ENCODE results near the gene DBT.
"Not testable (repeated sequence)": the region's sequence is repeated elsewhere in the genome, so short reads cannot be mapped to it uniquely, and the experiment has no call there.

Gene DBT

GRCh38 chr1:100268202-100268601, 18.6 kb upstream of the DBT start:
- DNase-seq (ENCODE audit: low read depth): no peak
- no peak for TF ChIP-seq POLR2A (IDR thresholded peaks at IDR 0.05; ENCODE audit: extremely low read depth, insufficient read length)
- TF ChIP-seq MYC (IDR thresholded peaks at IDR 0.05; ENCODE audit: low read depth, low read length): no peak
- TF ChIP-seq MAX (IDR thresholded peaks at IDR 0.05; ENCODE audit: low read depth, low read length): no peak
- no peak for TF ChIP-seq CTCF (IDR thresholded peaks at IDR 0.05; ENCODE audit: low read depth, low read length)
- peak overlapping the region; percentile 86 for H3K4me3 ChIP-seq (ENCODE audit: low read depth, low read length)

GRCh38 chr1:100267284-100267683, 17.6 kb upstream of the DBT start:
- no peak for DNase-seq (ENCODE audit: low read depth)
- H3K4me3 ChIP-seq (ENCODE audit: low read depth, low read length): peak overlapping the region; percentile 86
- no peak for TF ChIP-seq CTCF (IDR thresholded peaks at IDR 0.05; ENCODE audit: low read depth, low read length)
- TF ChIP-seq MYC (IDR thresholded peaks at IDR 0.05; ENCODE audit: low read depth, low read length): no peak
- no peak for TF ChIP-seq MAX (IDR thresholded peaks at IDR 0.05; ENCODE audit: low read depth, low read length)
- no peak for TF ChIP-seq POLR2A (IDR thresholded peaks at IDR 0.05; ENCODE audit: extremely low read depth, insufficient read length)

GRCh38 chr1:100266741-100267140, 17.1 kb upstream of the DBT start:
- H3K4me3 ChIP-seq (ENCODE audit: low read depth, low read length): peak overlapping the region; percentile 86
- DNase-seq (ENCODE audit: low read depth): no peak
- no peak for TF ChIP-seq POLR2A (IDR thresholded peaks at IDR 0.05; ENCODE audit: extremely low read depth, insufficient read length)
- TF ChIP-seq MYC (IDR thresholded peaks at IDR 0.05; ENCODE audit: low read depth, low read length): no peak
- no peak for TF ChIP-seq CTCF (IDR thresholded peaks at IDR 0.05; ENCODE audit: low read depth, low read length)
- TF ChIP-seq MAX (IDR thresholded peaks at IDR 0.05; ENCODE audit: low read depth, low read length): no peak

GRCh38 chr1:100265931-100266740, 16.5 kb upstream of the DBT start, which contains the start of gene RTCA:
Gene RTCA, plus strand, starts transcription at chr1:100266216. Its CDS starts 160 bp downstream, at chr1:100266376.
- DNase-seq (ENCODE audit: low read depth): peak; percentile 97
- peak within 1 kb of the TSS; percentile 86 for H3K4me3 ChIP-seq (ENCODE audit: low read depth, low read length)
- TF ChIP-seq CTCF (IDR thresholded peaks at IDR 0.05; ENCODE audit: low read depth, low read length) (no peak), MYC (IDR thresholded peaks at IDR 0.05; ENCODE audit: low read depth, low read length) (0 out of 2 replicates have a peak, but pooled peaks have one; percentile 15), MAX (IDR thresholded peaks at IDR 0.05; ENCODE audit: low read depth, low read length) (0 out of 2 replicates have a peak, but pooled peaks have one; percentile 26), POLR2A (IDR thresholded peaks at IDR 0.05; ENCODE audit: extremely low read depth, insufficient read length) (peak; percentile 75)

- no peak for DNase-seq (ENCODE audit: low read depth)
- TF ChIP-seq POLR2A (IDR thresholded peaks at IDR 0.05; ENCODE audit: extremely low read depth, insufficient read length): no peak
- TF ChIP-seq MYC (IDR thresholded peaks at IDR 0.05; ENCODE audit: low read depth, low read length): no peak
- TF ChIP-seq CTCF (IDR thresholded peaks at IDR 0.05; ENCODE audit: low read depth, low read length): no peak
- no peak for TF ChIP-seq MAX (IDR thresholded peaks at IDR 0.05; ENCODE audit: low read depth, low read length)
- H3K4me3 ChIP-seq (ENCODE audit: low read depth, low read length): peak overlapping the region; percentile 86
These were observed 15.9 kb upstream of the DBT start for GRCh38 chr1:100265562-100265930.

GRCh38 chr1:100264081-100264480, 14.4 kb upstream of the DBT start:
- not testable (repeated sequence) for H3K4me3 ChIP-seq (ENCODE audit: low read depth, low read length); DNase-seq (ENCODE audit: low read depth)

Measured in NB4 (cell line).